T-helper 1 cell (primary cell): Measurements from ENCODE around the gene GALNT2.

Experiments
- DNase-seq, 5 donors: peaks; one replicate each; pipeline ENCODE4 v3.0.0-alpha.2; 2012 to 2020

The GALNT2 gene

GRCh38 chr1:230148126-230148652 lies 81.2 kb downstream of the GALNT2 start:
- DNase-seq: no peak

GRCh38 chr1:230148768-230149469 lies 81.9 kb downstream of the GALNT2 start:
- no peak for DNase-seq

DNA sequence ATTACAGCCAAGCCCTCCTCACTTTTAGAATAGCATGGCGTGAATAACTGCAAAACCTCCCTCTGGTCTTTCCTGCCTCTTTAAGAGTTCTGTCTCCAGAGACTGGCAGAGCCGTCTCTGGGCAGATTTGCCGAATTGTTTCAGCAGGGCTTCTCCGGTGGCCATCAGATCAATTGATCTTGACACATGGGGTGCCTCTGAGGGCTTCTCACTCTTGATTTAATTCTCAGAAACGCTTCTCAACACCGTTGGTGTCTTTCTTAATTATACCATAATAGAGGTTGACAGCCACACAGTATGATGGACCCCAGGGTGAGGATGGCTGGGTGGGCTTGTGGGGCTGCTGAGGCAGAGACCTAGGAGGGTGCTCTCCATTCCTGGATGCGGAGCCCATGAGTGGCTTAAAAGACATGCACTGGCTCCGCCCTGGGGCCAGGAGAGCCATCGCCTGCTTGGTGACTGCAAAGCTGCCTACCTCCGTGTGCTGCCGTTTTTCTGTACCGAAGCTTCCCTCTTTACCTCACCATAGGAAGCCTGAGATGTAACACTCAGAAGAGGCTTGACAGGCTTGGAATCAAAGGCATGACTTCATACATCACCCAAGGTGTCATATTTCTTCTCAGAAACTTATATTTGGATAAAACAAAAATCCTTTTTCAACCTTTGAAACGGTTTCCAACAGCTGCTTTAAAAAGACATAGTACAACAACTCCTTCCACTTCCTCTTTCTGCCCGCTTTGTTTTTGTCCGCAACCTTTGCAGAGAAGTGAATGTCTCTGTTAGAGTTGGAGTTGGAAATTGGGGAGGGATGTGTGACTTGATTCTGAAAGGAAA lies 82.9 kb downstream of the GALNT2 start:
- no peak for DNase-seq

GRCh38 chr1:230150615-230151014 lies 83.6 kb downstream of the GALNT2 start:
- no peak for DNase-seq

DNA sequence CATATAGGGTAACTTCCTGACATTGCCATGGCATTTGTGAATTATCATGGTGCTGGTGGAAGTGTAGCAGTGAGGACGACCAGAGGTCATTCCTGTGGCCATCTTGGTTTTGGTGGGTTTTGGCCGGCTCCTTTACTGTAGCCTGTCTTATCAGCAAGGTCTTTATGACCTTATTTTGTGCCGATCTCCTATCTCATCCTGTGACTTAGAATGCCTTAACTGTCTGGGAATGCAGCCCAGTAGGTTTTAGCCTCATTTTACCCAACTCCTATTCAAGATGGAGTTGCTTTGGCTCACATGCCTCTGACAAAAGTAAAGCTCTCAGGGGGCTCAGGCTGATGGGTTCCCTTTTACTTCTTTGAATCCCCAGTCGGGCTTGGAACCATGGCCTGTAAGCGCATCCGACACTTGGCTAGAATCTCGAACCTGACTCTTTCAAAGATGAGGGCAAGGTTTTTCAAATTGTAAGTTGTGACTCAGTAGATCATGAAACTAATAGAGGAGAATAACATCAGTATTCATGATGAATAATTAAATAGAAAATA lies 85.0 kb downstream of the GALNT2 start:
- DNase-seq: no peak

DNA sequence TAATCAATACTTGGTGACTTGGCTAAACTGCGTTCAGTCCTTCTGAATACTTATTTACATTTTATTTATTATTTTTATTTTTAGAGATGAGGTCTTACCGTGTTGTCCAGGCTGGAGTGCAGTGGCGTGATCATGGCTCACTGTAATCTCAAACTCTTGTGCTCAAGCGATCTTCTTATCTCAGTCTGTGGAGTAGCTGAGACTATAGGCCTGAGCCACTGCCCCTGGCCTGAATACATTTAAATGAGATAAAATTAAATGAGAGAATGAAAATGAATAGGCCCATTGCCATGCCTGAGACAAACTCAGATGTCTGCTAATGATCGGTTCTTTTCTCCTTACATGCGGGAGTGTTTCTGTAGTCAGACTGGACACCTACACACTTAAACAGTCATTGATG lies 86.0 kb downstream of the GALNT2 start:
- no peak for DNase-seq

DNA sequence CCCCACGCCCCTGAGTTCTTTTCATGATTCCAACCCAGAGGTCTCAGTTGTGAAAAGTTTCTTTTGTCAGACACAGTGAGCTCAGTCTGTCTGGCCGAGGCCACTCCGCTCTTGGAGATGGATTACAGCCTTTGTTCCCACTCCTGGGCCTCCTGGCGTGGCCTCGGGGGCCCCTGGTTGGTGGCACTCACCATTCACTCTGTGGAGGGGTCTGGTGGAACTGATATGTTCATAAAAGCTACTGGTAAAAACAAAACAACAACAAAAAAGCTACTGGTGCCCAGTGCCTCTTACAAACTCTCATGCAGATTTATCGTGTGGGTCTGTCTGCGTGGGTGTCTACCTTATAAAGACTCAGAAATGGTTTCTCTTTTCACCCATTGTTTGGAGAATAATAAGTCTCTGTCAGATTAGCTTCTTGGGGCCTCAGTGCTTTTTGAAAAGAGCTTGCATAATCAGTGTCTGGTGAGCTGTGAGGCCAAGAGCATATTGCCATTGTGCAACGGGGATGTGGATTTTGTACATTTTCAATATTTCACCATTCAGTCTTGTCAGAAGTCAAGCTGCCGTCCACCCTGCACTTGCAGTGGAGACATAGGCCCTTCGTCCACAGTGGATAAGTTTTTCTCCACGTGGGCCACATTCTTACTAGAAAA lies 86.7 kb downstream of the GALNT2 start:
- no peak for DNase-seq

DNA sequence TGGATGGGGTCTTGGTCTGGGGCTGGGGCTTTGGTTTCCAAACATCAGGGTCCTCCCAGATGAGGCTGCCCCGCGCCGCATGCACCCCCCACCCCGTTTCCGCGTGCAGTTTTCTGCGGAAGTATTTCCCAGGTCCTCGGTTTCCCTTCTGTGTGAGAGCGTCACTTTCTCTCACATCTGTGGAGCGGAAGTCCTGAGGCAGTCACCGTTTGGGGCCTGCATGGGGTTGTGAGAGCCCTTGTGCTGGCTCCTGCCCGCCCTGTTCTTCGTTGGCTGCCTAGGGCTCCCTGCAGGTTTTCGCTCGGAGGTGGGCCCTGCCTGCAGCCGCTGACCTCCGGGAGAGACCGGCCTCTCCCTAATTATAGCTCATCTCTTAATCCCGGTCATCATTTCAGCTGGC lies 88.0 kb downstream of the GALNT2 start:
- no peak for DNase-seq

GRCh38 chr1:230156068-230156467 lies 89.0 kb downstream of the GALNT2 start:
- DNase-seq: no peak

- no peak for DNase-seq
Observed at GRCh38 chr1:230156536-230156935, 89.5 kb downstream of the GALNT2 start.

- no peak for DNase-seq
Observed at GRCh38 chr1:230157420-230158390, 90.7 kb downstream of the GALNT2 start.

GRCh38 chr1:230158415-230159291 lies 91.6 kb downstream of the GALNT2 start:
- DNase-seq: no peak

- no peak for DNase-seq
Observed at GRCh38 chr1:230159580-230159979, 92.5 kb downstream of the GALNT2 start.

GRCh38 chr1:230160957-230161771 lies 94.1 kb downstream of the GALNT2 start:
- no peak for DNase-seq

- no peak for DNase-seq
Observed at GRCh38 chr1:230163205-230163604, 96.2 kb downstream of the GALNT2 start.

DNA sequence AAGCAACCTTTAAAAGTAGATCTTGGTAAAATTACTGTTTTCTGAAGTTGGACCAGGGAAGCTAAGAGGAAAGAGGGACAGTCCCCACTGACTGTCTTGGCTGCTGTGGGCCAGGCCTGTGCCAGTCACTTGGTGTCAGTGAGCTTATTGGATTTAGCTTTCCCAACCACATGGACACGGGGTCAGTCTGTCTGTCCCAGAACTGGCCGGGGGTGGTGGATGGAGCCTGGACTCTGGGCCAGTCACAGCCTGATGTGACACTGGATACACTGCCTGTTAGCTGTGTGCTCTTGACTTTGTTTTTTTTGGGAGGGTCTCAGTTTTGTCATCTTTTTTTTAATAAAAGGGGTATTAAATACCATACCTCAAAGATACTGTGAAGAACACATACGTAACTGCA lies 96.7 kb downstream of the GALNT2 start:
- no peak for DNase-seq

- no peak for DNase-seq
Observed at GRCh38 chr1:230165536-230165935, 98.5 kb downstream of the GALNT2 start.

DNA sequence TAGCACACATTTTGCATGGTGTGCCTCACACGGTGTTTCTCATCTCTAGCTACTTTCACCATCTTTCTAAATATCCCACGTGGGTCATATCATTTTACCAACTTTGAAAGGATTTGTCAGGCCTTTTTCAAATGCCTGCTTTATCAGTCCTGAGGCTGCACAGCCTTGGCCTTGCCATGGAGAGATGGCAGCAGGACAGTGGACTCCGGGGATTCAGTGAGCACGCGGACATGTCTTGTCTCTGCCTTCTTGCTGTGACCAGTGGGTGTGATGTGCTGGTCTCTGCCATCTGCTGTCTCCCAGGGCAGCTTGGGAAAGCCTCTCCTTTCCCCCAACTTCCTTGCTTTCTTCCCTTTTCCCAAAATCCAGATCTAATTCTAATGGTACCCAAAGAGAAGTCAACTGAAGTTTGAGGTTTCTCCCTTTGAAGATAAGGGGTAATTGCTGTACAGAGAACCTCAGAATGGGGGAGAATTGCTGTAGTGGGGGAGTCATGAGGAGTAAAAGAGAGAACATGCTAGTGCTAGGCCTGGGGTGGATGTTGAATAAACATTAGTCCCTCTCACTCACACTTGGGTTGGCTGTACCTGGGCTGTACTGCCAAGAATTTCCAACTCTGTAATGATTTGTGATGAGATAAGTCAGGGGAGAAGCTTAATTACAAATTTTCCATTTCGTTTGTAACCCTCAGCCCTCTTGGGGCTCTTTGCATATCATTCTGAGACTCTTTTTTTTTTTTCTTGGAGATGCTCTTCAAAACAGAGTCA lies 99.5 kb downstream of the GALNT2 start:
- no peak for DNase-seq

- peak in 4 of 5 donors; percentile 8 to 55 (median 18) for DNase-seq
Observed at GRCh38 chr1:230167419-230167852, 100.4 kb downstream of the GALNT2 start.
